CD14-positive monocyte (primary cell): ENCODE results near the gene ITGB8. TPM values are rescaled to one million over a fixed set of nuclear protein-coding genes. Genes with fewer than 3 reads are reported as not detected.

Source experiments
- DNase-seq, 3 donors: peaks; one replicate each; pipeline ENCODE4 v3.0.0-alpha.2; 2011 to 2022
- H2AFZ ChIP-seq: 2 replicates; pipeline ENCODE4 v1.6.0; 2012; ENCODE audit warnings: mild to moderate bottlenecking, low read depth, low read length, inconsistent platforms; ENCODE audit not compliant: insufficient read depth, poor library complexity, severe bottlenecking
- H3K27ac ChIP-seq, 2 donors: 1 replicate in 1 of 2; 2 replicates in 1 of 2; pipeline ENCODE4 v1.5.1; 2012 to 2013; ENCODE audit warnings: low read length in 2 of 2, control low read depth in 1 of 2, inconsistent platforms in 1 of 2, low read depth in 1 of 2, mild to moderate bottlenecking in 1 of 2
- H3K27me3 ChIP-seq, 2 donors: one replicate each; pipeline versions ENCODE4 v1.6.0 to v1.6.1; 2011 to 2013; ENCODE audit warnings: low read length in 2 of 2; ENCODE audit not compliant: control insufficient read depth in 2 of 2, insufficient read depth in 2 of 2
- H3K36me3 ChIP-seq, 2 donors: replicated peaks in 1 of 2; 1 replicate in 1 of 2; 2 replicates in 1 of 2; pipeline versions ENCODE4 v1.5.1 to v1.6.1; 2012 to 2013; ENCODE audit warnings: low read length in 2 of 2, control low read depth in 1 of 2, inconsistent platforms in 1 of 2, mild to moderate bottlenecking in 1 of 2; ENCODE audit not compliant: insufficient read depth in 2 of 2, control insufficient read depth in 1 of 2
- H3K4me1 ChIP-seq, 2 donors: 1 replicate in 1 of 2; 2 replicates in 1 of 2; pipeline versions ENCODE4 v1.5.1 to v1.6.1; 2012 to 2013; ENCODE audit warnings: low read length in 2 of 2, control low read depth in 1 of 2, inconsistent platforms in 1 of 2, mild to moderate bottlenecking in 1 of 2, moderate library complexity in 1 of 2; ENCODE audit not compliant: insufficient read depth in 2 of 2, control insufficient read depth in 1 of 2
- H3K4me2 ChIP-seq: replicated peaks from 2 replicates; pipeline ENCODE3; 2012; ENCODE audit warnings: low read length, moderate library complexity, mild to moderate bottlenecking; ENCODE audit not compliant: poor library complexity, severe bottlenecking; ENCODE audit errors: extremely low read depth
- H3K4me3 ChIP-seq, 3 experiments: fragments of 200-600 bp in 1 of 3; sonication (generic) in 1 of 3; replicated peaks in 1 of 3; 1 replicate in 2 of 3; 2 replicates in 1 of 3; pipeline ENCODE4 v1.5.1; 2011 to 2013; ENCODE audit warnings: low read length in 3 of 3, mild to moderate bottlenecking in 3 of 3, control low read depth in 2 of 3, low read depth in 2 of 3, inconsistent platforms in 1 of 3, moderate library complexity in 1 of 3
- H3K79me2 ChIP-seq: 2 replicates; pipeline ENCODE4 v1.6.0; 2012; ENCODE audit warnings: mild to moderate bottlenecking, control low read depth, inconsistent platforms, low read length, moderate library complexity; ENCODE audit not compliant: insufficient read depth
- H3K9ac ChIP-seq: 2 replicates; pipeline ENCODE4 v1.6.0; 2017; ENCODE audit warnings: low read length, mild to moderate bottlenecking; ENCODE audit not compliant: insufficient read depth, poor library complexity, severe bottlenecking
- H3K9me3 ChIP-seq, 2 donors: replicated peaks in 1 of 2; 1 replicate in 1 of 2; 2 replicates in 1 of 2; pipeline versions ENCODE4 v1.5.1 to v1.6.1; 2012 to 2013; ENCODE audit warnings: low read length in 2 of 2, control low read depth in 1 of 2; ENCODE audit not compliant: control insufficient read depth in 1 of 2, insufficient read depth in 1 of 2
- H4K20me1 ChIP-seq: 2 replicates; pipeline ENCODE4 v1.6.0; 2012; ENCODE audit warnings: mild to moderate bottlenecking, low read length, control low read depth, moderate library complexity; ENCODE audit not compliant: insufficient read depth
- H3K27ac Mint-ChIP-seq, 7 donors: one replicate each; pipeline ENCODE4 v1.8.0; 2020; ENCODE audit warnings: mild to moderate bottlenecking in 7 of 7, mixed read lengths in 7 of 7, moderate library complexity in 6 of 7, inconsistent platforms in 2 of 7
- H3K27me3 Mint-ChIP-seq, 3 donors: one replicate each; pipeline ENCODE4 v1.8.0; 2021 to 2022; ENCODE audit warnings: low read depth in 3 of 3, mild to moderate bottlenecking in 3 of 3, mixed read lengths in 3 of 3, moderate library complexity in 3 of 3, inconsistent platforms in 1 of 3
- H3K36me3 Mint-ChIP-seq, 2 donors: one replicate each; pipeline ENCODE4 v1.8.0; 2020; ENCODE audit warnings: mixed read lengths in 2 of 2, inconsistent platforms in 1 of 2, mild to moderate bottlenecking in 1 of 2
- H3K4me1 Mint-ChIP-seq: one replicate; pipeline ENCODE4 v1.8.0; 2020; ENCODE audit warnings: mild to moderate bottlenecking, mixed read lengths
- H3K4me3 Mint-ChIP-seq, 2 donors: one replicate each; pipeline ENCODE4 v1.8.0; 2020; ENCODE audit warnings: mild to moderate bottlenecking in 2 of 2, mixed read lengths in 2 of 2, moderate library complexity in 1 of 2
- H3K9me3 Mint-ChIP-seq, 7 donors: one replicate each; pipeline ENCODE4 v1.8.0; 2020 to 2022; ENCODE audit warnings: mixed read lengths in 7 of 7, mild to moderate bottlenecking in 6 of 7, moderate library complexity in 6 of 7, inconsistent platforms in 2 of 7
- CTCF ChIP-seq: fragments of 200-600 bp; IDR thresholded peaks from one replicate; pipeline ENCODE4 v1.8.0; 2022; ENCODE audit warnings: antibody characterized with exemption, mild to moderate bottlenecking
- WGBS: methylation state at CpG from one replicate; pipeline ENCODE4 v1.1.5; 2013; ENCODE audit warnings: missing lambda C conversion rate; ENCODE audit not compliant: insufficient coverage; 5-methylcytosine and 5-hydroxymethylcytosine counted together
- intact Hi-C, 2 donors: fragments of 100-400 bp; cut with micrococcal nuclease; formaldehyde crosslinking; loops; one replicate each; pipeline versions ENCODE4 v1.15.0 to v1.15.1; 2023
- polyA plus RNA-seq, 3 donors: library from polyadenylated mRNA; depleted of rRNA in 1 of 3; unstranded in 2 of 3; stranded (reverse) in 1 of 3; fragments of 300-500 nt in 2 of 3; fragments of >200 nt in 1 of 3; fragmentation: Illumina TruSeq in 2 of 3; gene quantifications; 1 replicate in 2 of 3; 2 replicates in 1 of 3; pipeline ENCODE4 v1.2.3, GENCODE V29; 2012 to 2021

The ITGB8 gene
- polyA plus RNA-seq, 3 donors, result 0.01 to 0.28 (median 0.19) TPM

GRCh38 chr7:20412032-20412431, 81.3 kb downstream of the ITGB8 start:
- no peak overlapping the region for H3K27ac ChIP-seq
- no peak for TF ChIP-seq CTCF
- no peaks in the 10 kb centered on the region for H3K9me3 ChIP-seq
- no peaks in the 10 kb centered on the region for H4K20me1 ChIP-seq
- Mint-ChIP-seq H3K27me3 (no peaks in the 10 kb centered on the region), H3K9me3 (peaks cover 0 to 2% (median 0%) of the 10 kb centered on the region in 7 donors), H3K4me1 (peaks cover 25% of the 10 kb centered on the region), H3K4me3 (no peak overlapping the region), H3K36me3 (no peaks in the 10 kb centered on the region), H3K27ac (no peak overlapping the region)
- H3K9ac ChIP-seq, result no peak overlapping the region
- no peaks in the 10 kb centered on the region for H3K36me3 ChIP-seq
- no CpG with 5 or more reads among the region's 1 CpG for WGBS
- no peaks in the 10 kb centered on the region for H3K79me2 ChIP-seq
- intact Hi-C loops, result no loop called here
- no peak overlapping the region for H3K4me3 ChIP-seq
- DNase-seq, result peak; percentile 37 to 65 (median 65)
- peak overlapping the region; percentile 9 for H3K4me2 ChIP-seq
- no peak overlapping the region for H2AFZ ChIP-seq
- H3K4me1 ChIP-seq, result peaks cover 31 to 33% of the 10 kb centered on the region in 2 donors
- H3K27me3 ChIP-seq, result no peaks in the 10 kb centered on the region

GRCh38 chr7:20417260-20417659, 86.6 kb downstream of the ITGB8 start:
- DNase-seq, result peak; percentile 66 to 82 (median 75)
- Histone ChIP-seq H3K79me2 (no peaks in the 10 kb centered on the region), H2AFZ (no peak overlapping the region), H3K36me3 (no peaks in the 10 kb centered on the region), H3K4me1 (peaks cover 19% of the 10 kb centered on the region in 2 donors), H3K27ac (peak overlapping the region in 1 of 2 donors; percentile 21), H3K9me3 (no peaks in the 10 kb centered on the region), H3K4me2 (no peak overlapping the region), H3K9ac (no peak overlapping the region), H3K27me3 (no peaks in the 10 kb centered on the region), H3K4me3 (no peak overlapping the region), H4K20me1 (no peaks in the 10 kb centered on the region)
- H3K27ac Mint-ChIP-seq, result peak overlapping the region in 4 of 7 donors; percentile 38 to 80 (median 55)
- intact Hi-C loops, result no loop called here
- H3K36me3 Mint-ChIP-seq, result no peaks in the 10 kb centered on the region
- no peak overlapping the region for H3K4me3 Mint-ChIP-seq
- H3K27me3 Mint-ChIP-seq, result peaks cover 0 to 1% (median 0%) of the 10 kb centered on the region in 3 donors
- peaks cover 16% of the 10 kb centered on the region for H3K4me1 Mint-ChIP-seq
- TF ChIP-seq CTCF, result no peak
- no CpG with 5 or more reads among the region's 1 CpG for WGBS
- peaks cover 0 to 2% (median 0%) of the 10 kb centered on the region in 7 donors for H3K9me3 Mint-ChIP-seq
